Fibroblast of lung (primary cell): ENCODE data around the gene ADAD1. TPM values are rescaled to one million over a fixed set of nuclear protein-coding genes. Genes with fewer than 3 reads are reported as not detected.

Source experiments
- DNase-seq, 2 donors: peaks; one replicate each; pipeline versions ENCODE4 v3.0.0 to v3.0.0-alpha.2; 2010; ENCODE audit warnings: low read depth in 2 of 2
- H2AFZ ChIP-seq: 2 replicates; pipeline ENCODE4 v1.5.1; 2012; ENCODE audit warnings: low read length, control low read depth, inconsistent platforms
- H3K27ac ChIP-seq: 2 replicates; pipeline ENCODE4 v1.5.1; 2011; ENCODE audit warnings: low read length, control low read depth; ENCODE audit not compliant: insufficient read depth
- H3K27me3 ChIP-seq: 2 replicates; pipeline ENCODE4 v1.5.1; 2011; ENCODE audit warnings: mild to moderate bottlenecking, low read length; ENCODE audit not compliant: control insufficient read depth, insufficient read depth
- H3K36me3 ChIP-seq: 2 replicates; pipeline ENCODE4 v1.5.1; 2011; ENCODE audit warnings: low read length; ENCODE audit not compliant: control insufficient read depth, insufficient read depth
- H3K4me1 ChIP-seq: 2 replicates; pipeline ENCODE4 v1.5.1; 2011; ENCODE audit warnings: low read length; ENCODE audit not compliant: control insufficient read depth, insufficient read depth; ENCODE audit errors: extremely low read depth
- H3K4me2 ChIP-seq: 2 replicates; pipeline ENCODE4 v1.5.1; 2011; ENCODE audit warnings: low read length, control low read depth; ENCODE audit not compliant: insufficient read depth; ENCODE audit errors: extremely low read depth
- H3K4me3 ChIP-seq, 4 experiments: fragments of 200-600 bp in 1 of 4; sonication (generic) in 1 of 4; replicated peaks in 1 of 4; 2 replicates each; pipeline ENCODE4 v1.5.1; 2011 to 2016; ENCODE audit warnings: low read length in 4 of 4, low read depth in 3 of 4, mild to moderate bottlenecking in 3 of 4, control low read depth in 2 of 4, inconsistent platforms in 1 of 4, mixed read lengths in 1 of 4; ENCODE audit not compliant: insufficient read depth in 1 of 4; ENCODE audit errors: control extremely low read depth in 1 of 4
- H3K79me2 ChIP-seq: 2 replicates; pipeline ENCODE4 v1.5.1; 2012; ENCODE audit warnings: mild to moderate bottlenecking, low read length, inconsistent platforms; ENCODE audit not compliant: control insufficient read depth, insufficient read depth
- H3K9ac ChIP-seq: 2 replicates; pipeline ENCODE4 v1.5.1; 2011; ENCODE audit warnings: mild to moderate bottlenecking, low read length, control low read depth; ENCODE audit not compliant: insufficient read depth
- H3K9me3 ChIP-seq: 2 replicates; pipeline ENCODE4 v1.5.1; 2012; ENCODE audit warnings: low read depth, low read length; ENCODE audit not compliant: control insufficient read depth, insufficient read depth
- H4K20me1 ChIP-seq: 2 replicates; pipeline ENCODE4 v1.5.1; 2011; ENCODE audit warnings: low read length; ENCODE audit not compliant: control insufficient read depth, insufficient read depth; ENCODE audit errors: extremely low read depth
- CTCF ChIP-seq, 2 donors: IDR thresholded peaks in 1 of 2; conservative IDR thresholded peaks in 1 of 2; 1 replicate in 1 of 2; 2 replicates in 1 of 2; pipeline ENCODE4 v1.5.1; 2011 to 2012; ENCODE audit warnings: low read length in 2 of 2, control low read depth in 1 of 2, inconsistent platforms in 1 of 2, low read depth in 1 of 2, mild to moderate bottlenecking in 1 of 2
- EZH2 ChIP-seq: IDR thresholded peaks from 2 replicates; pipeline ENCODE4 v1.5.1; 2012; ENCODE audit warnings: low read length, control low read depth, mild to moderate bottlenecking; ENCODE audit errors: missing control alignments
- polyA plus RNA-seq, 2 donors: library from polyadenylated mRNA; depleted of rRNA in 1 of 2; stranded (reverse) in 1 of 2; unstranded in 1 of 2; fragments of >200 nt; gene quantifications; 2 replicates each; pipeline ENCODE4 v1.2.1, GENCODE V29; 2011 to 2012; ENCODE audit warnings: missing spikeins in 1 of 2
- total RNA-seq: library from RNA; depleted of rRNA; stranded (reverse); fragments of >200 nt; gene quantifications from 2 replicates; pipeline ENCODE4 v1.2.1, GENCODE V29; 2014

ADAD1 gene
- total and polyA plus RNA-seq, 2 donors (not counting 1 experiment from before 2014, with no cell fraction given), result not detected

GRCh38 chr4:122458625-122459024 lies 79.8 kb downstream of the ADAD1 start:
- peak overlapping the region; percentile 27 for H2AFZ ChIP-seq
- DNase-seq, result peak; percentile 22 to 45
- H3K27ac ChIP-seq, result no peak overlapping the region
- no peaks in the 10 kb centered on the region for H3K4me1 ChIP-seq
- H3K9me3 ChIP-seq, result no peaks in the 10 kb centered on the region
- no peaks in the 10 kb centered on the region for H3K27me3 ChIP-seq
- no peak for TF ChIP-seq EZH2
- TF ChIP-seq CTCF (conservative IDR thresholded peaks at IDR 0.05 in 1 of 2, IDR thresholded peaks at IDR 0.05 in 1 of 2; ENCODE audit: low read depth in 1 of 2, low read length in 2 of 2), result no peak
- no peaks in the 10 kb centered on the region for H4K20me1 ChIP-seq
- no peaks in the 10 kb centered on the region for H3K36me3 ChIP-seq
- peak overlapping the region; percentile 60 for H3K4me2 ChIP-seq
- no peak overlapping the region for H3K9ac ChIP-seq
- no peaks in the 10 kb centered on the region for H3K79me2 ChIP-seq
- H3K4me3 ChIP-seq, result peak overlapping the region in 1 of 4 experiments; percentile 34

- Histone ChIP-seq H3K4me1 (no peaks in the 10 kb centered on the region), H3K79me2 (no peaks in the 10 kb centered on the region), H3K9me3 (no peaks in the 10 kb centered on the region), H3K4me3 (no peak overlapping the region), H3K4me2 (no peak overlapping the region), H2AFZ (no peak overlapping the region), H4K20me1 (no peaks in the 10 kb centered on the region), H3K27ac (no peak overlapping the region), H3K36me3 (no peaks in the 10 kb centered on the region), H3K9ac (no peak overlapping the region), H3K27me3 (no peaks in the 10 kb centered on the region)
- no peak for TF ChIP-seq EZH2
- TF ChIP-seq CTCF (conservative IDR thresholded peaks at IDR 0.05 in 1 of 2, IDR thresholded peaks at IDR 0.05 in 1 of 2; ENCODE audit: low read depth in 1 of 2, low read length in 2 of 2), result no peak
- no peak for DNase-seq
Measured at GRCh38 chr4:122469457-122469856, 90.6 kb downstream of the ADAD1 start.

GRCh38 chr4:122475233-122475632 lies 96.4 kb downstream of the ADAD1 start:
- no peaks in the 10 kb centered on the region for H4K20me1 ChIP-seq
- no peak overlapping the region for H3K9ac ChIP-seq
- no peaks in the 10 kb centered on the region for H3K27me3 ChIP-seq
- H3K36me3 ChIP-seq, result no peaks in the 10 kb centered on the region
- H3K4me1 ChIP-seq, result no peaks in the 10 kb centered on the region
- no peak for DNase-seq
- H3K79me2 ChIP-seq, result no peaks in the 10 kb centered on the region
- no peak overlapping the region for H2AFZ ChIP-seq
- no peaks in the 10 kb centered on the region for H3K9me3 ChIP-seq
- no peak overlapping the region for H3K4me2 ChIP-seq
- no peak overlapping the region for H3K27ac ChIP-seq
- no peak overlapping the region for H3K4me3 ChIP-seq
- no peak for TF ChIP-seq CTCF (conservative IDR thresholded peaks at IDR 0.05 in 1 of 2, IDR thresholded peaks at IDR 0.05 in 1 of 2; ENCODE audit: low read depth in 1 of 2, low read length in 2 of 2)
- no peak for TF ChIP-seq EZH2
